Measurements from ENCODE around the gene SIAE.

Gene SIAE

GRCh38 chr11:124644426-124645280 lies 28.9 kb downstream of the SIAE start:
- H3K27ac ChIP-seq, result no peak overlapping the region
- peak; percentile 88 for TF ChIP-seq CTCF (conservative IDR thresholded peaks at IDR 0.05; ENCODE audit: low read depth)
- ChIA-PET CTCF (interaction anchor here (0.6 to 1.2 kb wide), 11 partner anchors 20 to 828 kb away, joined by 3 to 7 read pairs (median 3); no protein-coding TSS in a partner anchor), POLR2A (ENCODE audit: low non-redundant PET) (no interaction called here)
- DNase-seq (ENCODE audit: low spot score), result peak; percentile 68

GRCh38 chr11:124643605-124644425 lies 29.7 kb downstream of the SIAE start:
- POLR2A ChIA-PET (ENCODE audit: low non-redundant PET), result no interaction called here
- no peak for DNase-seq (ENCODE audit: low spot score)
- CTCF ChIA-PET, result interaction anchor here (0.6 to 1.2 kb wide), 11 partner anchors 12 to 829 kb away, joined by 3 to 7 read pairs (median 3); no protein-coding TSS in a partner anchor
- H3K27ac ChIP-seq, result no peak overlapping the region
- no peak for TF ChIP-seq CTCF (conservative IDR thresholded peaks at IDR 0.05; ENCODE audit: low read depth)

- DNase-seq (ENCODE audit: low spot score), result no peak
- CTCF ChIA-PET, result interaction anchor here (0.7 kb wide), 1 partner anchor 144 kb away, joined by 3 read pairs; no protein-coding TSS in a partner anchor
- no peak for TF ChIP-seq CTCF (conservative IDR thresholded peaks at IDR 0.05; ENCODE audit: low read depth)
- no peak overlapping the region for H3K27ac ChIP-seq
- POLR2A ChIA-PET (ENCODE audit: low non-redundant PET), result no interaction called here
These were observed 30.4 kb downstream of the SIAE start for GRCh38 chr11:124643042-124643604.

- DNase-seq (ENCODE audit: low spot score), result no peak
- TF ChIP-seq CTCF (conservative IDR thresholded peaks at IDR 0.05; ENCODE audit: low read depth), result no peak
- POLR2A ChIA-PET (ENCODE audit: low non-redundant PET), result no interaction called here
- H3K27ac ChIP-seq, result no peak overlapping the region
- CTCF ChIA-PET, result no interaction called here
These were observed 30.9 kb downstream of the SIAE start for GRCh38 chr11:124642628-124643027.

- ChIA-PET POLR2A (ENCODE audit: low non-redundant PET) (interaction anchor here (0.6 kb wide), 1 partner anchor 931 kb away, joined by 4 read pairs; no protein-coding TSS in a partner anchor), CTCF (interaction anchor here (0.6 to 1.0 kb wide), 4 partner anchors 10 to 598 kb away, joined by 3 to 7 read pairs (median 5); no protein-coding TSS in a partner anchor)
- DNase-seq (ENCODE audit: low spot score), result no peak
- no peak overlapping the region for H3K27ac ChIP-seq
- no peak for TF ChIP-seq CTCF (conservative IDR thresholded peaks at IDR 0.05; ENCODE audit: low read depth)
These were observed 32.9 kb downstream of the SIAE start for GRCh38 chr11:124640666-124641065.

- TF ChIP-seq CTCF (conservative IDR thresholded peaks at IDR 0.05; ENCODE audit: low read depth), result no peak
- ChIA-PET POLR2A (ENCODE audit: low non-redundant PET) (no interaction called here), CTCF (no interaction called here)
- no peak for DNase-seq (ENCODE audit: low spot score)
- H3K27ac ChIP-seq, result no peak overlapping the region
These were observed 34.4 kb downstream of the SIAE start for GRCh38 chr11:124639186-124639585.

Measured in RWPE1 (cell line).